Measurements from ENCODE around the gene FIBCD1.

Gene FIBCD1

GRCh38 chr9:130892477-130893304, 46.4 kb downstream of the FIBCD1 start:
- no peak for DNase-seq

DNA sequence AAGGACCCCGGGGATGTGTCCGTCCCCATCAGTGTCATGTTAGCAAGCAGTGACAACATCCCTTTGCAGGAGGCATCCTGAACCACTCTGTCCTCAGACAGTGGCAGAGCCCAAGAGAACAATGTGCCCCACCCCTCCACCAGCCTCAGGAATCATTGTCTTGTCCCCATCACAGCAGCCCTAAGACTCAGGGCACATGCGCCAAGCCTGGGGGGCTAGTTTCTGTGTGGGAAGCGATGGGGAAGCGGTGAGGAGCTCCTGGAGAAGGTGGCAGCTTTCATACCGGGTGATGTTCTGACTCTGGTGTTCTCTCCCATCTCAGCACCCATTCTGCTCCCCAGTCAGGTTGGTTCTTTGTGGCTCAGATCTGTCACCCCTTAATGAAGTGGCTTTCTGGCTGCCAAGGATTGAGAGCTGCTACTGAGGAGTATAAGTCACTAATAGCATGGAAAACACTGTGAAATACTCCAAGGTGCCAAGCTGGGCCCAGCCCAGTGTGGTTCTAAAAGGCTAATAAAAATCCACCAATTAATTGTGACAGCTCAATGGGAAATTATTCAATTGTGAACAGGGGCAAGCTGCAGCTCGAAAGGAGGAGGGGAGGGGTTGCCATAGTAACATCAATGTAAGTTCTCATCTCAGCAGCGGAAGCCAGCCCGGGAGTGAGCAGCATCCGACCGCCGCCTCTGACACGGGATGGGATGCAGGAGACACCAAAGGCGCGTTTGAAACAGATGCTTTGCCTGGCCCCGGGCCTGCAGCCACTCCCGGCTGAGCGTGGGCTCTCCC, 47.2 kb downstream of the FIBCD1 start:
- DNase-seq: no peak

- DNase-seq: no peak
These were observed 48.0 kb downstream of the FIBCD1 start for GRCh38 chr9:130890870-130891687.

DNA sequence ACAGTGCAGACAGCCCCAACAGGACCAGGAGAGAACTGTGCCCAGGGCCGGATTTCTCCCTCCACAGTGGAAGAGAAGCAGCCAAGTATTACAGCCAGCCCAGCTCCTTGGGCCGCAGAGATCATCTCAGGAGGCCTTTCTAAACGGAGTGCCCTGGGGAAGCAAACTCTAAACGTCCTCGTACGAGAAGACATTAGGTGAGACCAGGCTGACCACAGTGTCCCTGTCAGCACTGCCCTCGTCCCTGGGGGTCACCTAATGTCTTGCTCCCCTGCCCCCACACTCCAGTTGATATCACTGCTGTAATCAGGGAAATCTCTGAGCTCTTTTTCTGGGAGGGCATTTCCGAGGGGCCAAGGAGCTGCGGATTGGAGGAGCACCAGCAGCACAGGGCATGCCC, 48.9 kb downstream of the FIBCD1 start:
- no peak for DNase-seq

DNA sequence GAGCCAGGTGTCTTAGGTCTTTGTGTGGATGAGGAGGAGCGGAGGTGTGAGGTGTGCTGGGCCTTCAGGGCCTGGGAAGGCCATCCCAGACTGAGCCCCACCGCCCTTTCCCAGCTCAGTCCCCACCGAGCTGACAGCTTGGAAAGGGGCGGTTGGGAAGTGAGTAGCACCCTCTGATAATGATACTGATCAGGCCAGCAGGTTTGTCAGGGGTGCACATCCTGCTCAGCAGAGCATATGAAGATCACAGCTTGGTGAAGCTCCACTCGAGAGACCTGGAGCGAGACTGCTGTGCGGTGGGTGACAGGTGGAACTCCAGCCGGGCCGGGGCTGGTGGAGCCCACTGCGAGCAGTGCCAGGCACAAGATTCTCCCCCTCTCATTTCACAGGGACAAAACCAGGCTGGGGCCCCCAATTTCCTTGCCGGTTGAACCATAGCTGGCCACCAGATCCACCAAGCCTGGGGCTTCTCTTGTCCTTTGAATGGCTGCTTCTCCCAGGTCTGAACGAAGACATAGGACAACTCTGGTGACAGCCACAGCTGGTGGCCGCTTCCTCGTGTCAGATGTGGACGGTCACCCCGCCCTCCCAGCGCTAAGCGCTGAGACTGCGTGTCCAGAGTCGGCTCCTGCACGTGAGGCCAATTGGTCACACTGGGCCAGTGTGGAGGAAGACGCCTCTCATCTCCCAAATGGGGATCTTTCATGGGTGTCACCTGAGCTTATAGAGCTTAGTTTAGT, 50.7 kb downstream of the FIBCD1 start:
- no peak for DNase-seq

DNA sequence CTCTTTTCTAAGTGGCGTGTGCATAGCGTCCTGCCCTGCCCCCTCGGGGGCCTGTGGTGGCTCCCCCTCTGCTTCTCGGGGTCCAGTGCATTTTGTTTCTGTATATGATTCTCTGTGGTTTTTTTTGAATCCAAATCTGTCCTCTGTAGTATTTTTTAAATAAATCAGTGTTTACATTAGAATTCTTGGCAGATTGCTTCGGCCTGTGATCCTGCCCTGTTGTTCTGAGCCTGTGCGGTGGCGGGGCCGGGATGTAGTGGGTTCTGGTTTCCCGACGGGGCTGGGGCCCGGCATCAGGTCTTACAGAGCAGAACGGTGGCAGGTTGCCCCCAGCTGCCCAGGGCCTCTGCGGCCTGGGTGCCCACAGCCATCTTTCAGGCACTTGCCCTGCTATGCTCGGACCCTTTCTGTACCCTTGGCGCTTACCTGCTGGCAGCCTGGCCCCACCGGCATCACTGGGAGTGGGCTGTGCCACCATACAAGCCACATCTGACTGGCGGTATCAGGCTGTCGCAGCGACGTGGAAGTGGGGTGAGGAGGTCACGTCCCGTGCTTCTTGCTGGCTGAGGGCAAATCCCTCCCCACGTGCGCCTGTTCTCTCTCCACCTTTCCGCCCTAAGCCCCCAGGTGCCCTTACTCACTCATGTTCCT, 51.4 kb downstream of the FIBCD1 start:
- no peak for DNase-seq

DNA sequence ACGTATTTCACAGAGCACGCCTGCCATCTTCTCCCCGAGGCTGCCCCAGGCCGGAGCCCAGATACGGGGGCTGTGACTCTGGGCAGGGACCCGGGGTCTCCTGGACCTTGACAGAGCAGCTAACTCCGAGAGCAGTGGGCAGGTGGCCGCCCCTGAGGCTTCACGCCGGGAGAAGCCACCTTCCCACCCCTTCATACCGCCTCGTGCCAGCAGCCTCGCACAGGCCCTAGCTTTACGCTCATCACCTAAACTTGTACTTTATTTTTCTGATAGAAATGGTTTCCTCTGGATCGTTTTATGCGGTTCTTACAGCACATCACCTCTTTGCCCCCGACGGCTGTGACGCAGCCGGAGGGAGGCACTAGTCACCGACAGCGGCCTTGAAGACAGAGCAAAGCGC, 52.1 kb downstream of the FIBCD1 start:
- no peak for DNase-seq

GRCh38 chr9:130885484-130886375, 53.3 kb downstream of the FIBCD1 start:
- no peak for DNase-seq

- no peak for DNase-seq
These were observed 54.2 kb downstream of the FIBCD1 start for GRCh38 chr9:130884542-130885483.

DNA sequence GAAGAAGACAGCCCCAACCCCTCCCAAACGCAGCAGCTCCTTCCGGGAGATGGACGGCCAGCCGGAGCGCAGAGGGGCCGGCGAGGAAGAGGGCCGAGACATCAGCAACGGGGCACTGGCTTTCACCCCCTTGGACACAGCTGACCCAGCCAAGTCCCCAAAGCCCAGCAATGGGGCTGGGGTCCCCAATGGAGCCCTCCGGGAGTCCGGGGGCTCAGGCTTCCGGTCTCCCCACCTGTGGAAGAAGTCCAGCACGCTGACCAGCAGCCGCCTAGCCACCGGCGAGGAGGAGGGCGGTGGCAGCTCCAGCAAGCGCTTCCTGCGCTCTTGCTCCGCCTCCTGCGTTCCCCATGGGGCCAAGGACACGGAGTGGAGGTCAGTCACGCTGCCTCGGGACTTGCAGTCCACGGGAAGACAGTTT, 54.9 kb downstream of the FIBCD1 start:
- DNase-seq: no peak

DNA sequence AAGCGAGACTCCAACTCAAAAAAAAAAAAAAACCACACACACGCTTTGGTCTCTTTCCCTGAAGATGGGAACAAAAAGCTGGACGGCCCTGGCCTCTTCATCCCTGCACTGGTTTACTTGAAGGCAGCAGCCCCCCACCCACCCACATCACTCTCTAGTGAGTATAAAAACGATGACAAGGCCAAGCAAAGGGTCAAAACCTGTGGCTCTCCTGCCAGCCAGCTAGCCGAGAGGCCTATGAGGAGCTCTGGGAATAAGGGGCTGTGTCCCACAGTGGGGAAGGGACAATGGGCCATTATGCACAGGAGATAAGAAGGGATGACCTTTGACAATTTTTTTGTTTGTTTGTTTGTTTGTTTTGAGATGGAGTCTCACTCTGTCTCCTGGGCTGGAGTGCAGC, 55.6 kb downstream of the FIBCD1 start:
- no peak for DNase-seq

DNA sequence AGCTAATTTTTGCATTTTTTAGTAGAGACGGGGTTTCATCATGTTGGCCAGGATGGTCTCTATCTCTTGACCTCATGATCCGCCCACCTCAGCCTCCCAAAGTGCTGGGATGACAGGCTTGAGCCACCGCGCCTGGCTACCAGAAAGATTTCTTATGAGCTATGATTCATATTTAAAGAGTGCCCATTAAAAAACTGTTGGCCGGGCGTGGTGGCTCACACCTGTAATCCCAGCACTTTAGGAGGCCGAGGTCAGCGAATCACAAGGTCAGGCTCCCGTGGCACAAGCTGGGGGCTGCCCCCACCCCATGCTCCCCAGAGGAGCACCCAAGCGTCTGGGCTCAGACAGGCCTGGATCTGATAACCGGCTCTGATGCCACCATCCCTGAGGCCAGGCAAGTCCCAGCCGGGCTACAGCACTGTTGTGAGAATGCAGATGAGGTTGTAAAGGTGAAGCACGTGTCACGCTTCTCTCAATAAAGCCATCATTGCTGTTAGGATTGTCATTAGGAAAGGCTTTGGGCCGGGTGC, 56.3 kb downstream of the FIBCD1 start:
- no peak for DNase-seq

- DNase-seq: no peak
These were observed 57.5 kb downstream of the FIBCD1 start for GRCh38 chr9:130881516-130881915.

- no peak for DNase-seq
These were observed 58.3 kb downstream of the FIBCD1 start for GRCh38 chr9:130880599-130881220.

DNA sequence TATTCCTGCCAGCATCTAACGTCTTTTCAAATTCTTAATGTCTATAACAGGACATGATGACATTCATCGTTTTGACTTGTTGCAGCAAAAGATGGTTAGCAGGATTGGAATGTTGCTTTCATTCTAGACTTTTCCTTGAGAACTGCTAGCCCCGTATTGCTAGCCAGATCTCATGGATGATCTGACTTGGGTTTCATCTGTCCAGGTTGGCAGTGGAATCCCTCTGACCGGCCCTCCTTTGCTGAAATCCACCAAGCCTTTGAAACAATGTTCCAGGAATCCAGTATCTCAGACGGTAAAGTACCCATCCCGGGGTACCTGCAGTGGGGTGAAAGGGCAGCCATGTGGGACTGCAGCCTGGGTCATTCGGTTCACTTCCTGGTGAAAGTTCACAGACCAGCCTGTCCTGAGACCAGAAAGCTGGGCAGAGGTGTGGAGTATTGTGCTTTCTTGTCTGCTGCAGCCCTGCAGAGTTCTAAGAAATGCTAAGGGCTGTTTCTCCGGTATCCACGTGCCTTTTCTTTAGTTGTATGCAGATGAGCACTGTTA, 59.1 kb downstream of the FIBCD1 start:
- no peak for DNase-seq

GRCh38 chr9:130878295-130878694, 60.8 kb downstream of the FIBCD1 start:
- no peak for DNase-seq

- no peak for DNase-seq
These were observed 61.7 kb downstream of the FIBCD1 start for GRCh38 chr9:130877300-130877699.

GRCh38 chr9:130874783-130875182, 64.3 kb downstream of the FIBCD1 start:
- DNase-seq: no peak

DNA sequence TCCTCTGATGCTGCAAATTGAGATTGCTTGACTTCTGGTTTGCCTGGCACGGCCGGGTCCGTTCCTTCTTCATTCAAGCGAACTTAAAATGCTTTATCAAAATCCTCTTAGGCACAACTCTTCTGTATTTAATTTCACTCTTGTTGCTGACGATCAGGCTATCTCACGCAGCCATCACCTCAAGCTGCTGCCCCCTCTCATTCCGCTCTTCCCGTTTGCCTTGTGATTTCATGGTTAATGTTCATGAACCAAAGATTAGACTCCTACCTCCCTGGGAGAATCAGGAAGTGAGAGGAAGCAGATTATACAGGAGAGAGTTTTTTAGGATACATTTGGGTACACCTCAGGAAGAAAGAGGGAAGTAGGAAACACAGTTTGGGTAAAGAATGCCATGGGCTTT, 65.1 kb downstream of the FIBCD1 start:
- no peak for DNase-seq

Measured in T-helper 9 cell (primary cell).